Right atrium auricular region (tissue), 2 donors: ENCODE measurements around the gene ADTRP. TPM values are rescaled to one million over a fixed set of nuclear protein-coding genes. Genes with fewer than 3 reads are reported as not detected.
A peak's percentile ranks its signal among the peaks of the same experiment; 100 is the strongest.

Experiments
- DNase-seq: peaks from one replicate; pipeline ENCODE4 v3.0.0-alpha.2; 2019; ENCODE audit warnings: low spot score
- H3K27ac ChIP-seq, 2 donors: fragments of 200-600 bp; sonication (generic); 1 replicate in 1 of 2; 2 replicates in 1 of 2; pipeline ENCODE4 v1.5.1; 2016 to 2019
- H3K27me3 ChIP-seq, 2 donors: fragments of 200-600 bp; sonication (generic); one replicate each; pipeline versions ENCODE4 v1.5.1 to v1.6.0; 2017 to 2019
- H3K36me3 ChIP-seq: fragments of 200-600 bp; sonication (generic); one replicate; pipeline ENCODE4 v1.5.1; 2016
- H3K4me1 ChIP-seq, 2 donors: fragments of 200-600 bp; sonication (generic); one replicate each; pipeline versions ENCODE4 v1.5.1 to v1.6.0; 2017 to 2019
- H3K4me3 ChIP-seq, 2 donors: fragments of 200-600 bp; sonication (generic); 1 replicate in 1 of 2; 2 replicates in 1 of 2; pipeline ENCODE4 v1.5.1; 2017 to 2019; ENCODE audit warnings: mild to moderate bottlenecking in 1 of 2, moderate library complexity in 1 of 2
- H3K9me3 ChIP-seq, 2 donors: fragments of 200-600 bp; sonication (generic); one replicate each; pipeline ENCODE4 v1.5.1; 2019
- CTCF ChIP-seq, 2 donors: fragments of 200-600 bp; sonication (generic); IDR thresholded peaks; one replicate each; pipeline ENCODE4 v1.5.1; 2019; ENCODE audit warnings: antibody characterized with exemption in 2 of 2
- total RNA-seq, 2 donors: library from RNA; depleted of rRNA; stranded (reverse); fragments of >200 nt; gene quantifications; one replicate each; pipeline ENCODE4 v1.1.0, GENCODE V29; 2016

The ADTRP gene
- total RNA-seq, 2 donors from 2014 or later, result not detected

GRCh38 chr6:11764250-11764604, 14.4 kb downstream of the ADTRP start:
- Histone ChIP-seq H3K27ac (no peak overlapping the region), H3K4me1 (peaks cover 0 to 14% of the 10 kb centered on the region in 2 donors), H3K9me3 (no peaks in the 10 kb centered on the region), H3K27me3 (no peaks in the 10 kb centered on the region), H3K4me3 (no peak overlapping the region), H3K36me3 (no peaks in the 10 kb centered on the region)
- no peak for TF ChIP-seq CTCF (IDR thresholded peaks at IDR 0.05)
- no peak for DNase-seq

DNA sequence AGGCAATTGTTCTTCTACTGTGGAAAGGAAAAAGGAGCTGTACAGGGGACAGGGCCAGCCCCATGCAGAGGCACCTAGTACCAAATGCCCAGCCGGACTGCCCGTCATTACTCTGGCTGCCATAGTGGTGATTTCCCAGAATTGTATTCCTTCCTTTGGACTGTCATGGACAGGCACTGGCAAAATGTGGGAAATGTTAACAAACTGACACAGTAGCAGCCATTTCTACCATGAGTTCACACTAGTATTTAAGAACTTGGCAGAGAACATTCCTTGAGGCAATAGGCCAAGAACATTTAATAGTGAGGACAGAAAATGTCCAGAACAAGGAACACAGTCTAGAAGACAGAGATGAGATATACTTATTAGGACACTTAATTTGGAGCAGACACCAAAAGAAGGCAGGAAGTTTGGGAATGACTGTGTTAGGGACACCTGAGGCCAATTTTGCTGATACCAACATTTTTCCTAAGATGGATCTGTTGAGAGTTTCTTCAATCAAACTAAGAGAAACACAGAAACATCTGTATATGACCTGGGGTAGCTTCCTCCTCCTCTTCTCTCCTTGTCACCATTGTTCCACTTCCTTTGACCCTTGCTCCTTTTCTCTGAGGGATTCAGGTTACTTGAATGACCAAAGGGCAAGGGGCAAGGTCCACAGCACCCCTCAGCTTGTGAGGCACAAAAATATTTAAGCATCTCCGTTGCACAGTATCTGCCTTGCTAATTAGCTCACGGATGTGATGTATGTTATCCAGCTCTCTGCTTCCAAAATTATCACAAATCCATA, 14.9 kb downstream of the ADTRP start:
- Histone ChIP-seq H3K27me3 (no peaks in the 10 kb centered on the region), H3K4me3 (no peak overlapping the region), H3K36me3 (no peaks in the 10 kb centered on the region), H3K9me3 (no peaks in the 10 kb centered on the region), H3K27ac (peak overlapping the region in 1 of 2 donors; percentile 9), H3K4me1 (peaks cover 0 to 14% of the 10 kb centered on the region in 2 donors)
- TF ChIP-seq CTCF (IDR thresholded peaks at IDR 0.05), result no peak
- no peak for DNase-seq

- Histone ChIP-seq H3K4me1 (peaks cover 0 to 14% of the 10 kb centered on the region in 2 donors), H3K4me3 (no peak overlapping the region)
- TF ChIP-seq CTCF (IDR thresholded peaks at IDR 0.05), result no peak
Observed at GRCh38 chr6:11762794-11763459, 15.7 kb downstream of the ADTRP start.

GRCh38 chr6:11761744-11762620, 16.6 kb downstream of the ADTRP start:
- no peak for TF ChIP-seq CTCF (IDR thresholded peaks at IDR 0.05)
- H3K27ac ChIP-seq, result no peak overlapping the region
- peaks cover 0 to 11% of the 10 kb centered on the region in 2 donors for H3K9me3 ChIP-seq
- no peak for DNase-seq
- H3K4me3 ChIP-seq, result no peak overlapping the region
- peaks cover 0 to 14% of the 10 kb centered on the region in 2 donors for H3K4me1 ChIP-seq
- H3K36me3 ChIP-seq, result no peaks in the 10 kb centered on the region
- H3K27me3 ChIP-seq, result no peaks in the 10 kb centered on the region

More at GRCh38 chr6:11762794-11763459, 15.7 kb downstream of the ADTRP start:
- H3K36me3 ChIP-seq, result no peaks in the 10 kb centered on the region
- H3K27ac ChIP-seq, result peak overlapping the region in 1 of 2 donors; percentile 9
- DNase-seq, result no peak
- H3K27me3 ChIP-seq, result no peaks in the 10 kb centered on the region
- H3K9me3 ChIP-seq, result peaks cover 0 to 2% of the 10 kb centered on the region in 2 donors

DNA sequence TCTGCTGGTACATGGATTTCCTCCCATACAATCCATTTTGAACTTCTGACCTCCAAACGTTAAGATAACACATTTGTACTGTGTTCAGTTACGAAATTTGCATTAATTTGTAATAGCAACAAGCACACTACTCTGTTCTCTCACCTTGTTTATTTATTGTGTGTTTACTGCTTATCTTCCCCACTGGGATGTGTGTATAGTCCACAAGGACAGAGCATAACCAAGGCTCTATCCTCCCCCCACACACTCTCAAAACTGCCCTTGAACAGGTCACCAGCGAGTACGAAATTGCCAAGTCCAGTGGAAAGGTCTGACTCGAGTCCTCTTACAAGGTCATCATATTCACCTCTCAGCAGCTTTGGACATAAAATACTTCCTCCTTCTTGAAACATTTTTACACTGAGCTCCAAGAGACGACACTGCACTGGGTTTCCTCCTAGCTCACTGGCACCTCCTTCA, 18.6 kb downstream of the ADTRP start:
- Histone ChIP-seq H3K27me3 (no peaks in the 10 kb centered on the region), H3K9me3 (peaks cover 0 to 11% of the 10 kb centered on the region in 2 donors), H3K4me3 (no peak overlapping the region), H3K4me1 (peaks cover 0 to 9% of the 10 kb centered on the region in 2 donors), H3K27ac (no peak overlapping the region), H3K36me3 (no peaks in the 10 kb centered on the region)
- no peak for DNase-seq
- TF ChIP-seq CTCF (IDR thresholded peaks at IDR 0.05), result no peak
